GM10266 (cell line): Measurements from ENCODE around the gene COPS8.

ENCODE experiments used
- DNase-seq: peaks from one replicate; pipeline ENCODE4 v3.0.0; 2012; ENCODE audit errors: extremely low spot score
- CTCF ChIP-seq: IDR thresholded peaks from 2 replicates; pipeline ENCODE4 v1.5.1; 2012; ENCODE audit warnings: mild to moderate bottlenecking, low read depth; ENCODE audit not compliant: control insufficient read depth, insufficient read depth; ENCODE audit errors: missing control alignments

The COPS8 gene

GRCh38 chr2:237048595-237048994 is 37.1 kb upstream of the COPS8 start:
- no peak for DNase-seq
- no peak for TF ChIP-seq CTCF

GRCh38 chr2:237051861-237052260 is 33.8 kb upstream of the COPS8 start:
- DNase-seq: no peak
- TF ChIP-seq CTCF: no peak

- TF ChIP-seq CTCF: no peak
- no peak for DNase-seq
Observed at GRCh38 chr2:237053066-237053465, 32.6 kb upstream of the COPS8 start.

- no peak for TF ChIP-seq CTCF
Observed at GRCh38 chr2:237055386-237056100, 30.1 kb upstream of the COPS8 start.

GRCh38 chr2:237056287-237056875 is 29.3 kb upstream of the COPS8 start:
- no peak for DNase-seq
- no peak for TF ChIP-seq CTCF

More at GRCh38 chr2:237055386-237056100, 30.1 kb upstream of the COPS8 start:
- DNase-seq: no peak

GRCh38 chr2:237057107-237057506 is 28.6 kb upstream of the COPS8 start:
- DNase-seq: no peak
- no peak for TF ChIP-seq CTCF

- DNase-seq: peak; percentile 52
- TF ChIP-seq CTCF: no peak
Observed at GRCh38 chr2:237057893-237058300, 27.8 kb upstream of the COPS8 start.
